HG03520 (cell line): ENCODE results near the gene MCL1.
A peak's percentile ranks its signal among the peaks of the same experiment; 100 is the strongest.
"Not testable (repeated sequence)": the region's sequence is repeated elsewhere in the genome, so short reads cannot be mapped to it uniquely, and the experiment has no call there.

ENCODE experiments used
- ATAC-seq: cut with Tn5 transposase; IDR thresholded peaks from one replicate; pipeline ENCODE4 v1.9.1; 2021; ENCODE audit warnings: mild to moderate bottlenecking, moderate library complexity; ENCODE audit not compliant: unreplicated experiment

The MCL1 gene

GRCh38 chr1:150579110-150579944 lies at the start of gene MCL1:
TSS of gene MCL1 (minus strand) at chr1:150579610. CDS start at chr1:150579530, 80 bp downstream.
- ATAC-seq, result peak; percentile 83

- ATAC-seq, result no peak
These were observed 49.3 kb upstream of the MCL1 start for GRCh38 chr1:150628766-150629114.

- no peak for ATAC-seq
These were observed 48.5 kb upstream of the MCL1 start for GRCh38 chr1:150627826-150628410.

- no peak for ATAC-seq
These were observed 46.7 kb upstream of the MCL1 start for GRCh38 chr1:150626150-150626549.

GRCh38 chr1:150624546-150624945 lies 45.1 kb upstream of the MCL1 start:
- ATAC-seq, result not testable (repeated sequence)

- not testable (repeated sequence) for ATAC-seq
These were observed 44.7 kb upstream of the MCL1 start for GRCh38 chr1:150624134-150624533.

GRCh38 chr1:150622303-150622975 lies 43.0 kb upstream of the MCL1 start:
- ATAC-seq, result no peak

GRCh38 chr1:150621497-150622302 lies 42.3 kb upstream of the MCL1 start:
- no peak for ATAC-seq

GRCh38 chr1:150620919-150621318 lies 41.5 kb upstream of the MCL1 start:
- ATAC-seq, result no peak

GRCh38 chr1:150619576-150620509 lies 40.4 kb upstream of the MCL1 start:
- ATAC-seq, result no peak

GRCh38 chr1:150615346-150616201 lies 36.2 kb upstream of the MCL1 start:
- no peak for ATAC-seq

GRCh38 chr1:150613061-150613920 lies 33.9 kb upstream of the MCL1 start:
- peak; percentile 46 for ATAC-seq

- ATAC-seq, result no peak
These were observed 32.6 kb upstream of the MCL1 start for GRCh38 chr1:150612014-150612345.

GRCh38 chr1:150610576-150610975 lies 31.2 kb upstream of the MCL1 start:
- no peak for ATAC-seq

GRCh38 chr1:150609732-150610131 lies 30.3 kb upstream of the MCL1 start:
- ATAC-seq, result no peak

- no peak for ATAC-seq
These were observed 27.2 kb upstream of the MCL1 start for GRCh38 chr1:150606463-150607142.

- ATAC-seq, result not testable (repeated sequence)
These were observed 26.0 kb upstream of the MCL1 start for GRCh38 chr1:150605451-150605731.

GRCh38 chr1:150604226-150604588 lies 24.8 kb upstream of the MCL1 start:
- ATAC-seq, result no peak
